GM23338 (cell line): ENCODE data around the gene WIPF1. TPM values are rescaled to one million over a fixed set of nuclear protein-coding genes. Genes with fewer than 3 reads are reported as not detected.

Experiments used
- ATAC-seq: fragments of 200-7000 bp; cut with Tn5 transposase; 3 replicates; pipeline ENCODE4 v1.9.1; 2020
- DNase-seq: peaks from one replicate; pipeline ENCODE4 v3.0.0-alpha.2; 2015; ENCODE audit warnings: low spot score
- H2AFZ ChIP-seq: fragments of 200-600 bp; sonication (generic); 2 replicates; pipeline ENCODE4 v1.8.0; 2016; ENCODE audit warnings: antibody characterized with exemption, mild to moderate bottlenecking, moderate library complexity
- H3F3A ChIP-seq: fragments of 200-600 bp; sonication (generic); replicated peaks from 2 replicates; pipeline ENCODE4 v1.8.0; 2017; ENCODE audit warnings: antibody characterized with exemption, mixed run types, low read depth
- H3K27ac ChIP-seq: fragments of 200-600 bp; sonication (generic); 2 replicates; pipeline ENCODE4 v1.6.1; 2016; ENCODE audit warnings: low read depth
- H3K27me3 ChIP-seq: fragments of 200-600 bp; sonication (generic); 2 replicates; pipeline ENCODE4 v1.8.0; 2016; ENCODE audit warnings: mild to moderate bottlenecking, mixed run types, moderate library complexity; ENCODE audit not compliant: insufficient read depth
- H3K36me3 ChIP-seq: fragments of 200-600 bp; sonication (generic); 2 replicates; pipeline ENCODE4 v1.8.0; 2016; ENCODE audit warnings: mild to moderate bottlenecking; ENCODE audit not compliant: insufficient read depth
- H3K4me1 ChIP-seq: fragments of 200-600 bp; sonication (generic); 2 replicates; pipeline ENCODE4 v1.8.0; 2016; ENCODE audit warnings: mild to moderate bottlenecking, moderate library complexity; ENCODE audit not compliant: insufficient read depth
- H3K4me2 ChIP-seq: fragments of 200-600 bp; sonication (generic); 2 replicates; pipeline ENCODE4 v1.7.1; 2017; ENCODE audit warnings: mixed run types
- H3K4me3 ChIP-seq: fragments of 200-600 bp; sonication (generic); 2 replicates; pipeline ENCODE4 v1.6.1; 2016; ENCODE audit warnings: mixed run types
- H3K79me2 ChIP-seq: fragments of 200-600 bp; sonication (generic); replicated peaks from 2 replicates; pipeline ENCODE4 v1.8.0; 2017; ENCODE audit warnings: mild to moderate bottlenecking; ENCODE audit not compliant: insufficient read depth
- H3K9me2 ChIP-seq: fragments of 200-600 bp; sonication (generic); 2 replicates; pipeline ENCODE4 v1.8.0; 2017; ENCODE audit not compliant: insufficient read depth
- H4K20me1 ChIP-seq: fragments of 200-600 bp; sonication (generic); replicated peaks from 2 replicates; pipeline ENCODE4 v1.8.0; 2017; ENCODE audit warnings: mild to moderate bottlenecking; ENCODE audit not compliant: insufficient read depth
- H3K27ac Mint-ChIP-seq: 2 replicates; pipeline ENCODE4 v1.8.0; 2020; ENCODE audit warnings: inconsistent platforms, mild to moderate bottlenecking, moderate library complexity, mixed read lengths
- H3K27me3 Mint-ChIP-seq: 3 replicates; pipeline ENCODE4 v1.8.0; 2022; ENCODE audit warnings: low read depth, mild to moderate bottlenecking, moderate library complexity, mixed read lengths, inconsistent platforms; ENCODE audit not compliant: insufficient read depth, poor library complexity
- H3K36me3 Mint-ChIP-seq: 3 replicates; pipeline ENCODE4 v1.8.0; 2021; ENCODE audit warnings: low read depth, mild to moderate bottlenecking, inconsistent platforms, moderate library complexity, mixed read lengths
- H3K4me1 Mint-ChIP-seq: 3 replicates; pipeline ENCODE4 v1.8.0; 2020; ENCODE audit warnings: mild to moderate bottlenecking, inconsistent platforms, mixed read lengths
- H3K4me3 Mint-ChIP-seq: 3 replicates; pipeline ENCODE4 v1.8.0; 2021; ENCODE audit warnings: moderate library complexity, mild to moderate bottlenecking, inconsistent platforms, mixed read lengths
- H3K9me3 Mint-ChIP-seq: 3 replicates; pipeline ENCODE4 v1.8.0; 2020; ENCODE audit warnings: moderate library complexity, mild to moderate bottlenecking, inconsistent platforms, mixed read lengths
- CREB1 ChIP-seq: fragments of 250-450 bp; sonication (Bioruptor Pico); IDR thresholded peaks from 2 replicates; pipeline ENCODE4 v1.5.0; 2020; ENCODE audit warnings: low read depth, mild to moderate bottlenecking, moderate library complexity
- CTCF ChIP-seq, 2 experiments: fragments of 200-600 bp in 1 of 2; sonication (generic) in 1 of 2; conservative IDR thresholded peaks; 2 replicates each; pipeline versions ENCODE4 v1.5.1 to v1.6.1; 2016 to 2017; ENCODE audit warnings: antibody characterized with exemption in 2 of 2, low read depth in 2 of 2, mild to moderate bottlenecking in 2 of 2, moderate library complexity in 1 of 2
- EZH2 ChIP-seq: fragments of 200-600 bp; sonication (generic); IDR thresholded peaks from one replicate; pipeline ENCODE4 v1.8.0; 2017; ENCODE audit warnings: antibody characterized with exemption, mild to moderate bottlenecking, low read depth; ENCODE audit not compliant: unreplicated experiment
- JUNB ChIP-seq: IDR thresholded peaks from one replicate; pipeline ENCODE4 v1.6.1; 2016; ENCODE audit warnings: antibody characterized with exemption; ENCODE audit not compliant: unreplicated experiment
- NANOG ChIP-seq: IDR thresholded peaks from 2 replicates; pipeline ENCODE4 v1.6.1; 2016; ENCODE audit warnings: antibody characterized with exemption, borderline replicate concordance
- REST ChIP-seq: IDR thresholded peaks from one replicate; pipeline ENCODE4 v1.6.1; 2018; ENCODE audit warnings: antibody characterized with exemption; ENCODE audit not compliant: unreplicated experiment
- ZNF114 ChIP-seq: fragments of 250-450 bp; sonication (Bioruptor Pico); IDR thresholded peaks from 2 replicates; pipeline ENCODE4 v1.5.0; 2020; ENCODE audit warnings: mild to moderate bottlenecking, moderate library complexity
- ZNF331 ChIP-seq: fragments of 250-450 bp; sonication (Bioruptor Pico); IDR thresholded peaks from 2 replicates; pipeline ENCODE4 v1.5.0; 2020; ENCODE audit warnings: low read depth, mild to moderate bottlenecking, moderate library complexity
- polyA plus RNA-seq: library from polyadenylated mRNA; unstranded; fragments of >200 nt; fragmentation: Nextera tagmentation; extraction: Ambion mirVana; gene quantifications from 2 replicates; pipeline ENCODE4 v1.2.1, GENCODE V29; 2016
- total RNA-seq: library from RNA; depleted of rRNA; stranded (reverse); fragments of >200 nt; shearing (Covaris generic); gene quantifications from 2 replicates; pipeline ENCODE4 v1.2.3, GENCODE V29; 2014

The WIPF1 gene
- total and polyA plus RNA-seq, 2 experiments from 2014 or later = 3.0 to 6.0 TPM

- Mint-ChIP-seq H3K4me1 (no peaks in the 10 kb centered on the region; the same call in 2 of the 3 replicates), H3K36me3 (no peaks in the 10 kb centered on the region), H3K27me3 (no peaks in the 10 kb centered on the region), H3K27ac (no peak overlapping the region), H3K4me3 (no peak overlapping the region), H3K9me3 (no peaks in the 10 kb centered on the region)
- H3K9me2 ChIP-seq = peaks cover 3% of the 10 kb centered on the region; the same call in 1 of the 2 replicates
- H2AFZ ChIP-seq = no peak overlapping the region
- no peaks in the 10 kb centered on the region for H3F3A ChIP-seq
- TF ChIP-seq CTCF (conservative IDR thresholded peaks at IDR 0.05; ENCODE audit: low read depth in 2 of 2) = no peak
- TF ChIP-seq ZNF114 (CRISPR knock-in tag) = no peak
- no peak for TF ChIP-seq EZH2
- no peak for TF ChIP-seq JUNB
- no peak for TF ChIP-seq NANOG
- no peak for TF ChIP-seq CREB1 (CRISPR knock-in tag)
- no peaks in the 10 kb centered on the region for H3K27me3 ChIP-seq
- H3K4me3 ChIP-seq = no peak overlapping the region
- no peak for ATAC-seq
- no peak overlapping the region for H3K4me2 ChIP-seq
- DNase-seq = no peak
- H3K27ac ChIP-seq = no peak overlapping the region
- no peaks in the 10 kb centered on the region for H4K20me1 ChIP-seq
- H3K4me1 ChIP-seq = no peaks in the 10 kb centered on the region
- no peaks in the 10 kb centered on the region for H3K79me2 ChIP-seq
- no peaks in the 10 kb centered on the region for H3K36me3 ChIP-seq
Measured at GRCh38 chr2:174615871-174616436, 18.4 kb upstream of the WIPF1 start.

GRCh38 chr2:174614261-174614660 is 16.7 kb upstream of the WIPF1 start:
- H3K9me2 ChIP-seq = peaks cover 4% of the 10 kb centered on the region; the same call in 1 of the 2 replicates
- no peak overlapping the region for H3K27ac ChIP-seq
- H3K36me3 Mint-ChIP-seq = no peaks in the 10 kb centered on the region
- H3F3A ChIP-seq = no peaks in the 10 kb centered on the region
- H3K27me3 ChIP-seq = no peaks in the 10 kb centered on the region
- no peak for DNase-seq
- no peaks in the 10 kb centered on the region for H3K9me3 Mint-ChIP-seq
- H3K36me3 ChIP-seq = no peaks in the 10 kb centered on the region
- no peaks in the 10 kb centered on the region for H4K20me1 ChIP-seq
- no peak overlapping the region for H3K4me3 ChIP-seq
- H3K4me3 Mint-ChIP-seq = no peak overlapping the region
- H3K27ac Mint-ChIP-seq = no peak overlapping the region
- no peaks in the 10 kb centered on the region; the same call in 2 of the 3 replicates for H3K4me1 Mint-ChIP-seq
- no peak overlapping the region for H3K4me2 ChIP-seq
- no peak overlapping the region for H2AFZ ChIP-seq
- H3K4me1 ChIP-seq = no peaks in the 10 kb centered on the region
- no peaks in the 10 kb centered on the region for H3K79me2 ChIP-seq
- ATAC-seq = no peak
- H3K27me3 Mint-ChIP-seq = no peaks in the 10 kb centered on the region
- TF ChIP-seq ZNF331 (CRISPR knock-in tag) (no peak), REST (no peak), CTCF (conservative IDR thresholded peaks at IDR 0.05; ENCODE audit: low read depth in 2 of 2) (no peak), EZH2 (no peak)
